Keratinocyte (primary cell): ENCODE results near the gene SPATS2L.

Source experiments
- EZH2 ChIP-seq: IDR thresholded peaks from one replicate; pipeline ENCODE4 v1.6.1; 2012; ENCODE audit warnings: inconsistent platforms, mild to moderate bottlenecking, low read length, moderate library complexity
- TF ChIP-seq, protein P1 (sequence below), 3 experiments: IDR thresholded peaks in 1 of 3; conservative IDR thresholded peaks in 1 of 3; optimal IDR thresholded peaks in 1 of 3; 2 replicates in 2 of 3; 3 replicates in 1 of 3; pipeline versions ENCODE3 to v1.5.1; 2011; ENCODE audit warnings: low read length in 3 of 3, mild to moderate bottlenecking in 3 of 3, moderate library complexity in 2 of 3, control low read depth in 1 of 3, inconsistent platforms in 1 of 3; ENCODE audit not compliant: insufficient read depth in 2 of 3; ENCODE audit errors: extremely low read depth in 1 of 3

DNA sequence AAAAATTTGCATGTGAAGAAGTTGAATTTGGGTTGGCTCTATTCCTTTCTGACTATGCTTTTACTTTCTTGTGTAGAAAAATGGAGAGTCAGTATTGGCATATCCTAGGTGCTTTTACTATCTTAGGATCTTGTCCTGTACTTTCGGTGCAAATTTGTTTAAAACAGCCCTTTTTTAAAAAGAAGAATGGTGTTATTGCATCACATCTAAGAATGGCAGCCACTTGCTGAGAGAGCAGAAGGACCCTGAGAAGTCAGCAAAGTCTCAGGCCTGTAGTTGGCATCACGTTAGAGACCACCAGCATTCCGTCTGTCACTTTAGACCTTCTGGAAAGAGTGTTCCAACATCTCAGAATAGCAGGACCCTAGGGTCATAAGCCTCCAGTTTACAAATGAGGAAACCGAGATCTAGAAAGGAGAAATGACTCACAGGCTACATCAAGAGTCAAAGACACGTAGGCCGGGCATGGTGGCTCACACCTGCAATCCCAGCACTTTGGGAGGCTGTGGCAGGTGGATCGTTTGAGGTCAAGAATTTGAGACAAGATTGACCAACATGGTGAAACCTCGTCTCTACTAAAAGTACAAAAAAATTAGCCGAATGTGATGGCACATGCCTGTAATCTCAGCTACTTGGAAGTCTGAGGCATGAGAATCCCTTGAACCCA is 42.5 kb downstream of the SPATS2L start:
- TF ChIP-seq, protein P1, sequence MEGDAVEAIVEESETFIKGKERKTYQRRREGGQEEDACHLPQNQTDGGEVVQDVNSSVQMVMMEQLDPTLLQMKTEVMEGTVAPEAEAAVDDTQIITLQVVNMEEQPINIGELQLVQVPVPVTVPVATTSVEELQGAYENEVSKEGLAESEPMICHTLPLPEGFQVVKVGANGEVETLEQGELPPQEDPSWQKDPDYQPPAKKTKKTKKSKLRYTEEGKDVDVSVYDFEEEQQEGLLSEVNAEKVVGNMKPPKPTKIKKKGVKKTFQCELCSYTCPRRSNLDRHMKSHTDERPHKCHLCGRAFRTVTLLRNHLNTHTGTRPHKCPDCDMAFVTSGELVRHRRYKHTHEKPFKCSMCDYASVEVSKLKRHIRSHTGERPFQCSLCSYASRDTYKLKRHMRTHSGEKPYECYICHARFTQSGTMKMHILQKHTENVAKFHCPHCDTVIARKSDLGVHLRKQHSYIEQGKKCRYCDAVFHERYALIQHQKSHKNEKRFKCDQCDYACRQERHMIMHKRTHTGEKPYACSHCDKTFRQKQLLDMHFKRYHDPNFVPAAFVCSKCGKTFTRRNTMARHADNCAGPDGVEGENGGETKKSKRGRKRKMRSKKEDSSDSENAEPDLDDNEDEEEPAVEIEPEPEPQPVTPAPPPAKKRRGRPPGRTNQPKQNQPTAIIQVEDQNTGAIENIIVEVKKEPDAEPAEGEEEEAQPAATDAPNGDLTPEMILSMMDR (optimal IDR thresholded peaks at IDR 0.05 in 1 of 3, IDR thresholded peaks at IDR 0.05 in 1 of 3, conservative IDR thresholded peaks at IDR 0.05 in 1 of 3; ENCODE audit: extremely low read depth in 1 of 3, insufficient read depth in 2 of 3, low read length in 3 of 3), result no peak
- no peak for TF ChIP-seq EZH2
